Ishikawa (cell line): ENCODE measurements around the gene RAPGEF5.

Experiments
- CEBPB ChIP-seq: IDR thresholded peaks from 2 replicates; pipeline ENCODE4 v1.6.1; 2012
- CREB1 ChIP-seq: IDR thresholded peaks from 2 replicates; pipeline ENCODE4 v1.6.1; 2012; ENCODE audit warnings: low read depth
- EGR1 ChIP-seq: IDR thresholded peaks from 2 replicates; pipeline ENCODE4 v1.6.1; 2012
- EP300 ChIP-seq: IDR thresholded peaks from 2 replicates; pipeline ENCODE4 v1.6.1; 2012; ENCODE audit warnings: borderline replicate concordance
- FOXM1 ChIP-seq: IDR thresholded peaks from 2 replicates; pipeline ENCODE4 v1.6.1; 2012; ENCODE audit warnings: low read depth, borderline replicate concordance
- NFIC ChIP-seq: IDR thresholded peaks from 2 replicates; pipeline ENCODE4 v1.6.1; 2012
- RAD21 ChIP-seq: IDR thresholded peaks from 2 replicates; pipeline ENCODE4 v1.6.1; 2012; ENCODE audit warnings: low read depth
- REST ChIP-seq: IDR thresholded peaks from 2 replicates; pipeline ENCODE4 v1.6.1; 2012; ENCODE audit warnings: low read depth, mild to moderate bottlenecking
- TAF1 ChIP-seq: IDR thresholded peaks from 2 replicates; pipeline ENCODE4 v1.6.1; 2012; ENCODE audit warnings: low read depth, mild to moderate bottlenecking
- TCF12 ChIP-seq: IDR thresholded peaks from 2 replicates; pipeline ENCODE4 v1.6.1; 2012; ENCODE audit warnings: low read depth
- TEAD4 ChIP-seq: IDR thresholded peaks from 2 replicates; pipeline ENCODE4 v1.6.1; 2012
- YY1 ChIP-seq: IDR thresholded peaks from 2 replicates; pipeline ENCODE4 v1.6.1; 2012; ENCODE audit warnings: low read depth
- ZBTB7A ChIP-seq: IDR thresholded peaks from 2 replicates; pipeline ENCODE4 v1.6.1; 2012; ENCODE audit warnings: low read depth
- TF ChIP-seq, protein P1 (sequence below): IDR thresholded peaks from 2 replicates; pipeline ENCODE4 v1.6.1; 2012
- TF ChIP-seq, protein P2 (sequence below): IDR thresholded peaks from 2 replicates; pipeline ENCODE4 v1.6.1; 2012

RAPGEF5 gene

GRCh38 chr7:22216309-22216708 lies 140.6 kb downstream of the RAPGEF5 start:
- TF ChIP-seq CEBPB (no peak), TAF1 (no peak), TCF12 (no peak), RAD21 (no peak), CREB1 (no peak), YY1 (no peak), TEAD4 (no peak), NFIC (no peak), ZBTB7A (no peak), REST (no peak), EGR1 (no peak), EP300 (no peak), FOXM1 (no peak)
- TF ChIP-seq, protein P1, sequence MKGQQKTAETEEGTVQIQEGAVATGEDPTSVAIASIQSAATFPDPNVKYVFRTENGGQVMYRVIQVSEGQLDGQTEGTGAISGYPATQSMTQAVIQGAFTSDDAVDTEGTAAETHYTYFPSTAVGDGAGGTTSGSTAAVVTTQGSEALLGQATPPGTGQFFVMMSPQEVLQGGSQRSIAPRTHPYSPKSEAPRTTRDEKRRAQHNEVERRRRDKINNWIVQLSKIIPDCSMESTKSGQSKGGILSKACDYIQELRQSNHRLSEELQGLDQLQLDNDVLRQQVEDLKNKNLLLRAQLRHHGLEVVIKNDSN = no peak

DNA sequence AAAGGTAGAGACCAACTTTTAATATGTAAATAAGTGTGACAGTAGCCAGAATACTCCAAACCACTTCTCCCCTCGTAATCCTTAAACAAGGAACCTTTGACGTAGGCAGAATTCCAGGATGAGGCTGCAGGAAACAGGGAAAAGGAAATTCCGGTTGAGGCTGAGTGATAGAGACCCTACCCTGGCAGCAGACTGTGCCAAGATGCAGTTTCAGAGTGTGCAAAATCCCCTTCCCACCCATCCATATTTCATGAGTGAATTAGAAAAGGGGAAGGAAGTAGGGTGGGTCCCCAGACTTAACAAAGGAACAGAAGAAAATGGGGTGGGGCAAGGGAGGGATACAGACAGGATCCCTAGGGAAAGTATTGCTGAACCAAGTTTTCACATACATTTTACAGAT lies 143.0 kb downstream of the RAPGEF5 start:
- TF ChIP-seq YY1 (no peak), CEBPB (no peak), NFIC (no peak), TEAD4 (no peak), TCF12 (no peak), REST (no peak), CREB1 (no peak)

DNA sequence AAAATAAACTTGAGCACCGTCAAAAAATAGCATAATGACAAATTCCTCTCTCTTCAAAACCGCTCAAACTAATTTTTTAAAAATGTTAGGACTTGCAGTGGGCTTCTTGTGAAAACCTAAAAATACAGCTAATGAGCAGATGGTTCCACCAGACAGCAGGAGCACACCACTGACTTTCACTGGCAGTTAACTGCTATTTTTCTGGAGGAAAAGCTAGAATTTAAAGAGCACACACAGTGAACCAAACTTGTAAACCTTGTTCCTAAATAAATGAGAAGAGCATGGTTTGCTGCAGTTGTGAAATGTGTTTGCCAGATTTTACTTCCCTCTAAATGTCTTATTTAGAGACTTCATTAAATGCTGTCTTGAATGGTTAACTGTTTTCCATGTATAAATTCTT lies 143.9 kb downstream of the RAPGEF5 start:
- TF ChIP-seq TCF12 (no peak), TEAD4 (no peak), NFIC (no peak), EP300 (no peak), FOXM1 (no peak), RAD21 (no peak)

DNA sequence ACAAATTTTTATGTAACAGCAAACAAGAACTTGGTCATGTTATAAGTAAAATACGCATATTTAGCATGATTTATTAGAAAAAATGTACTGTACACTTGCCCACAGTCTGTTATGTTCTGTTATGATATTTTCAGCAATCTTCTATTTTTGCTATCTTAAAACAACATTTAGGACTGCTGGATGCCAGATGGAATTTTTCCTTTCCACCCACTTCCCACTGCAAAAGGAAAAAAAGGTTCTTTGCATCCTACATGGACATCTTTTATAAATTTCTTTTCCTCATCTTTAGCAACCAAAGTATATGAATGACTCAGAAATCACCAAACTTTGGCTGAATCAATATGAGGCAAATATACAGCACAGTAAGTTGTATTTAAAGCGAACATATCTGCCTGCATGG lies 146.0 kb downstream of the RAPGEF5 start:
- TF ChIP-seq EP300 (no peak), RAD21 (no peak), FOXM1 (no peak), ZBTB7A (no peak), CEBPB (no peak), YY1 (no peak), EGR1 (no peak)
- TF ChIP-seq, protein P2, sequence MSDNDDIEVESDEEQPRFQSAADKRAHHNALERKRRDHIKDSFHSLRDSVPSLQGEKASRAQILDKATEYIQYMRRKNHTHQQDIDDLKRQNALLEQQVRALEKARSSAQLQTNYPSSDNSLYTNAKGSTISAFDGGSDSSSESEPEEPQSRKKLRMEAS = no peak
- TF ChIP-seq, protein P1 = no peak

DNA sequence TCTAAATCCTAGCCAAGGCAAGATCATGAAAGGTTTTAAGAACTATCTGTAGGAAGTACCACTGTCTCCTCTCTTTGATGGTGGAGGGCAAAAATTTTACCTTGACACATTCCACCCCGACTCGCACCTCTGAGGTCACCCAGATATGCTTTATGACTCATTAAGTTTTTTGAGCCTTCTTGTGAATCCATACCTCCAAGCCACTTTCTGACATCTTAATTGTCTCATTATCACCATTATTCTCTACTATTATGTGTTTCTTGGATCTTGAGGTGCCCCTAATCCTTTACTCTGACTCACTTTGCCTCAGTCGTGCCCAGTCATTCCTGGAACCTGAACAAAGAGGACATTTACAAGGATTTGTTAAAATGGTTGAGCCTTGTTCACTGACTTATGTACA lies 146.6 kb downstream of the RAPGEF5 start:
- TF ChIP-seq, protein P1 = no peak
- no peak for TF ChIP-seq REST
- no peak for TF ChIP-seq FOXM1
- no peak for TF ChIP-seq TAF1
- TF ChIP-seq NFIC = no peak
- TF ChIP-seq YY1 = no peak
- no peak for TF ChIP-seq TEAD4
- no peak for TF ChIP-seq RAD21
- no peak for TF ChIP-seq CEBPB
- TF ChIP-seq EGR1 = no peak
- no peak for TF ChIP-seq CREB1
- no peak for TF ChIP-seq TCF12
- TF ChIP-seq ZBTB7A = no peak
- TF ChIP-seq, protein P2 = no peak
- no peak for TF ChIP-seq EP300
